Placental epithelial cell (primary cell): ENCODE results near the gene PPIP5K2. TPM values are rescaled to one million over a fixed set of nuclear protein-coding genes. Genes with fewer than 3 reads are reported as not detected.

ENCODE experiments used
- total RNA-seq: library from RNA; depleted of rRNA; stranded (reverse); fragments of >200 nt; gene quantifications from 2 replicates; pipeline ENCODE4 v1.2.3, GENCODE V29; 2012

PPIP5K2 gene
- total RNA-seq, result 55.0 and 64.0 TPM in 2 replicates

GRCh38 chr5:103119765-103120606 is at the start of gene PPIP5K2, which contains the start of gene GIN1:
TSS of gene PPIP5K2 (plus strand) at chr5:103120301. CDS start at chr5:103129590, 9,289 bp downstream.
TSS of gene GIN1 (minus strand) at chr5:103120138. CDS start at chr5:103108707, 11,431 bp downstream.

DNA sequence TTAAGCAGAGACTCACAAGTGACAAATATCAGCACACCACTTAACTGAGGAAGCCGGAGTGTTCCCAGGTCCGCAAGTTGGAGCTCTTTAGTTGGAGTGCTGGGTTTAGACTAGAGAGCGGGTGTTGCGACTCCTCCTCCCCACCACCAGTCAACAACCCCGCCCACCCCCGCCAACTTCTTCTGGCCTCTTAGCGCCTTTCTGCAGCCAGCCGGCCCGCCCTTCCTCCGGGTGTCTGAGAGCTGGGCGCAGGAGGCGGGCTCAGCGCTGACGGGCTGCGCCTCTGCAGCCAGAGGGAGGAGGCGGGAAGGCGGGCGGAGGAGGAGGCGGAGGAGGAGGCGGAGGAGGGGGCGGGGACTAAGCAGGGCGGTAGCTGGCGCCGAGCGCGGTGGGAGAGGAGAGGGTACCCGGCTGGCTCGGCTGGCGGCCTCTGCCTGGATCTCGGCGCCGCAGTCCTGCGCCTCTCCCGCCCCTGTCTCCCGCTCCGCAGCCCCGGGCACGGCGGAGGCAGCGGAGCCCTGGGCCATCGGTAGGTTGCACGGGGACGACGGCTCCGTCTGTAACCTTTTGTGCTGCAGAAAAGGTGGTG is 138.4 kb downstream of the PPIP5K2 start, which contains the start of gene MACIR:
TSS of gene MACIR (plus strand) at position 396 of the 589 bp plus-strand sequence. CDS start 17,157 bp downstream, outside the sequence.

Other genes with a start within 250 kb of the PPIP5K2 start
- 4.3 and 5.2 TPM in 2 replicates for gene GIN1, start 163 bp upstream of the PPIP5K2 start, total RNA-seq
- 9.0 and 11.5 TPM in 2 replicates for gene MACIR, start 138.5 kb downstream of the PPIP5K2 start, total RNA-seq